Endodermal cell (in vitro differentiated cells): ENCODE data around the gene FPR2. TPM values are rescaled to one million over a fixed set of nuclear protein-coding genes. Genes with fewer than 3 reads are reported as not detected.

Source experiments
- DNase-seq: peaks from one replicate; pipeline ENCODE4 v3.0.0-alpha.2; 2017
- H3K27ac ChIP-seq: 2 replicates; pipeline ENCODE4 v1.5.1; 2013; ENCODE audit warnings: mild to moderate bottlenecking, low read depth, low read length, moderate library complexity
- H3K27me3 ChIP-seq: 2 replicates; pipeline ENCODE4 v1.6.1; 2013; ENCODE audit warnings: mild to moderate bottlenecking, low read length, moderate library complexity; ENCODE audit not compliant: insufficient read depth, control insufficient read depth, poor library complexity, severe bottlenecking
- H3K36me3 ChIP-seq: 2 replicates; pipeline ENCODE4 v1.7.0; 2013; ENCODE audit warnings: mild to moderate bottlenecking, low read length, moderate library complexity; ENCODE audit not compliant: control insufficient read depth, insufficient read depth
- H3K4me1 ChIP-seq: one replicate; pipeline ENCODE4 v1.7.0; 2013; ENCODE audit warnings: low read length; ENCODE audit not compliant: control insufficient read depth, insufficient read depth
- H3K4me3 ChIP-seq: 2 replicates; pipeline ENCODE4 v1.5.1; 2013; ENCODE audit warnings: mild to moderate bottlenecking, low read length, moderate library complexity
- H3K9ac ChIP-seq: 2 replicates; pipeline ENCODE4 v1.6.1; 2013; ENCODE audit warnings: mild to moderate bottlenecking, low read length, moderate library complexity; ENCODE audit not compliant: poor library complexity, severe bottlenecking; ENCODE audit errors: extremely low read depth
- H3K9me3 ChIP-seq: 2 replicates; pipeline ENCODE4 v1.6.1; 2013; ENCODE audit warnings: mild to moderate bottlenecking, low read length, moderate library complexity; ENCODE audit not compliant: control insufficient read depth
- H3K27ac Mint-ChIP-seq: 2 replicates; pipeline ENCODE4 v1.8.0; 2020; ENCODE audit warnings: mixed read lengths
- H3K27me3 Mint-ChIP-seq: 2 replicates; pipeline ENCODE4 v1.8.0; 2021; ENCODE audit warnings: mild to moderate bottlenecking, mixed read lengths; ENCODE audit not compliant: insufficient read depth
- H3K36me3 Mint-ChIP-seq: 2 replicates; pipeline ENCODE4 v1.8.0; 2020; ENCODE audit warnings: low read depth, mixed read lengths
- H3K4me1 Mint-ChIP-seq: 2 replicates; pipeline ENCODE4 v1.8.0; 2020; ENCODE audit warnings: mixed read lengths
- H3K4me3 Mint-ChIP-seq: 2 replicates; pipeline ENCODE4 v1.8.0; 2020; ENCODE audit warnings: mild to moderate bottlenecking, moderate library complexity, mixed read lengths
- H3K9me3 Mint-ChIP-seq: 2 replicates; pipeline ENCODE4 v1.8.0; 2020; ENCODE audit warnings: mild to moderate bottlenecking, mixed read lengths
- WGBS, 2 experiments: methylation state at CpG; one replicate each; pipeline versions ENCODE4 v1.1.5 to v1.1.7; 2013; ENCODE audit warnings: missing lambda C conversion rate in 2 of 2, mixed read lengths in 1 of 2; ENCODE audit not compliant: insufficient coverage in 1 of 2, insufficient read length in 1 of 2; 5-methylcytosine and 5-hydroxymethylcytosine counted together
- total RNA-seq, 2 donors: library from RNA; stranded (reverse); fragmentation: NEBNext Ultra II Directional in 1 of 2; extraction: Animal tissue kit (Norgen Biotek cat#: 25700) in 1 of 2; gene quantifications; 2 replicates in 1 of 2; 3 replicates in 1 of 2; pipeline ENCODE4 v1.2.1, GENCODE V29; 2021
- TF ChIP-seq, protein P1 (sequence below): fragments of 200-600 bp; sonication (generic); conservative IDR thresholded peaks from 2 replicates; pipeline ENCODE4 v1.5.0; 2021; ENCODE audit warnings: antibody characterized with exemption, mild to moderate bottlenecking

Gene FPR2
- total RNA-seq, 2 donors from 2014 or later: 0.11 TPM; not detected in 1

- Mint-ChIP-seq H3K9me3 (peaks cover 41% of the 10 kb centered on the region), H3K27ac (no peak overlapping the region), H3K36me3 (no peaks in the 10 kb centered on the region), H3K4me3 (no peak overlapping the region), H3K4me1 (no peaks in the 10 kb centered on the region), H3K27me3 (peaks cover 30% of the 10 kb centered on the region)
- DNase-seq: no peak
- WGBS, 2 experiments: 57 to 94% methylated on average over 1 to 3 of the region's 3 CpGs
- H3K4me3 ChIP-seq: no peak overlapping the region
- no peak overlapping the region for H3K27ac ChIP-seq
- no peaks in the 10 kb centered on the region for H3K27me3 ChIP-seq
- H3K9me3 ChIP-seq: peaks cover 31% of the 10 kb centered on the region
- H3K4me1 ChIP-seq: no peaks in the 10 kb centered on the region
- TF ChIP-seq, protein P1, sequence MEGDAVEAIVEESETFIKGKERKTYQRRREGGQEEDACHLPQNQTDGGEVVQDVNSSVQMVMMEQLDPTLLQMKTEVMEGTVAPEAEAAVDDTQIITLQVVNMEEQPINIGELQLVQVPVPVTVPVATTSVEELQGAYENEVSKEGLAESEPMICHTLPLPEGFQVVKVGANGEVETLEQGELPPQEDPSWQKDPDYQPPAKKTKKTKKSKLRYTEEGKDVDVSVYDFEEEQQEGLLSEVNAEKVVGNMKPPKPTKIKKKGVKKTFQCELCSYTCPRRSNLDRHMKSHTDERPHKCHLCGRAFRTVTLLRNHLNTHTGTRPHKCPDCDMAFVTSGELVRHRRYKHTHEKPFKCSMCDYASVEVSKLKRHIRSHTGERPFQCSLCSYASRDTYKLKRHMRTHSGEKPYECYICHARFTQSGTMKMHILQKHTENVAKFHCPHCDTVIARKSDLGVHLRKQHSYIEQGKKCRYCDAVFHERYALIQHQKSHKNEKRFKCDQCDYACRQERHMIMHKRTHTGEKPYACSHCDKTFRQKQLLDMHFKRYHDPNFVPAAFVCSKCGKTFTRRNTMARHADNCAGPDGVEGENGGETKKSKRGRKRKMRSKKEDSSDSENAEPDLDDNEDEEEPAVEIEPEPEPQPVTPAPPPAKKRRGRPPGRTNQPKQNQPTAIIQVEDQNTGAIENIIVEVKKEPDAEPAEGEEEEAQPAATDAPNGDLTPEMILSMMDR: no peak
- no peak overlapping the region for H3K9ac ChIP-seq
- no peaks in the 10 kb centered on the region for H3K36me3 ChIP-seq
These were observed 37.1 kb downstream of the FPR2 start for GRCh38 chr19:51798062-51798461.

- TF ChIP-seq, protein P1: no peak
- Mint-ChIP-seq H3K36me3 (no peaks in the 10 kb centered on the region), H3K4me3 (no peak overlapping the region), H3K27ac (no peak overlapping the region), H3K27me3 (peaks cover 24% of the 10 kb centered on the region), H3K9me3 (peaks cover 51% of the 10 kb centered on the region), H3K4me1 (no peaks in the 10 kb centered on the region)
- Histone ChIP-seq H3K27ac (no peak overlapping the region), H3K36me3 (no peaks in the 10 kb centered on the region), H3K4me3 (no peak overlapping the region), H3K27me3 (no peaks in the 10 kb centered on the region), H3K9me3 (peaks cover 42% of the 10 kb centered on the region), H3K4me1 (no peaks in the 10 kb centered on the region), H3K9ac (no peak overlapping the region)
- no peak for DNase-seq
- 90% methylated on average over 15 to 20 of the region's 20 CpGs for WGBS, 2 experiments
These were observed 38.2 kb downstream of the FPR2 start for GRCh38 chr19:51799034-51799773.

DNA sequence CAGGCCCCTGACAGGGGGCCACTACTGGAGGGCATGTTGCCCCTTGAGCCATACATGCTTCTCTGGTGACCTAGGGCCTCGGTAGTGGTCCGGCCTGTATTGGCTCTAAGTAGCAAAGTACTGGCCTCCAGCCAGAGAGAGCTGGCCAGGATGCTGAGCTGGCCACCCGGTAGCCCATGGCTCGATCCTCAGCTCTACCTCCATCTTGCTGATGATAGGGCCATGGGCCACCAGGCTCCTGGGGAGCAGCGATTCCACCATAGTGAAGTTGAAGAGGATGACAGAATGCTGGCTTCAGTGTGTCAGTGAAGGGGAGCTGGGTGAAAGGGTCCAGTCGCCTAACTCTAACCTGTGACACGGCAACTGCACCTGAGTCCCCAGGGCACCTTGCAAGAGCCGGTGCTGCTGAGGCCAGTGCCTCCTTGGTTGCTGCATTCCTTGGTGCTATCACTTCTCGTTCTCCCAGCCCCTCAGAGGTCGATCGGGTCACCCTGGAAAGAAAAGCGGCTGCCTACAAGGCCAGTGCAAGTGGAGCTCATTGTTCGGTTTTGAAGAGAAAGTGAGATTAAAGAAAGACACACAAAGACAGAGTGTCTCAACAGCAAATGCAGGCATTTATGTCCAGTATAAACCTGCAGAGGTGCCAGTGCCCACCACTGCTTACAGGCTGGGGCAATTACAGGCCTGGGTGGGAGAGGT is 38.9 kb downstream of the FPR2 start:
- TF ChIP-seq, protein P1: no peak
- Histone ChIP-seq H3K36me3 (no peaks in the 10 kb centered on the region), H3K9ac (no peak overlapping the region), H3K9me3 (peaks cover 48% of the 10 kb centered on the region), H3K27me3 (no peaks in the 10 kb centered on the region), H3K27ac (no peak overlapping the region), H3K4me3 (no peak overlapping the region), H3K4me1 (no peaks in the 10 kb centered on the region)
- Mint-ChIP-seq H3K4me3 (no peak overlapping the region), H3K27me3 (peaks cover 18% of the 10 kb centered on the region), H3K9me3 (peaks cover 55% of the 10 kb centered on the region), H3K4me1 (no peaks in the 10 kb centered on the region), H3K27ac (no peak overlapping the region), H3K36me3 (peaks cover 2% of the 10 kb centered on the region)
- WGBS, 2 experiments: 91 to 93% methylated on average over 7 to 13 of the region's 13 CpGs
- DNase-seq: no peak
